HG03135 (cell line): ENCODE data around the gene KRTAP5-4.
"Not testable (repeated sequence)": the region's sequence is repeated elsewhere in the genome, so short reads cannot be mapped to it uniquely, and the experiment has no call there.

Experiments
- ATAC-seq: cut with Tn5 transposase; IDR thresholded peaks from one replicate; pipeline ENCODE4 v1.9.1; 2021; ENCODE audit warnings: mild to moderate bottlenecking, moderate library complexity; ENCODE audit not compliant: unreplicated experiment

The KRTAP5-4 gene

GRCh38 chr11:1622086-1622485 is at the start of gene KRTAP5-4:
Gene KRTAP5-4 (minus strand): TSS chr11:1622138. CDS start chr11:1622093, 45 bp downstream.
- ATAC-seq, result no peak

GRCh38 chr11:1671658-1672057 is 49.7 kb upstream of the KRTAP5-4 start:
- ATAC-seq, result no peak

- no peak for ATAC-seq
Measured at GRCh38 chr11:1670905-1671371, 49.0 kb upstream of the KRTAP5-4 start.

- ATAC-seq, result not testable (repeated sequence)
Measured at GRCh38 chr11:1670457-1670856, 48.5 kb upstream of the KRTAP5-4 start.

GRCh38 chr11:1669546-1670218 is 47.7 kb upstream of the KRTAP5-4 start:
- no peak for ATAC-seq

GRCh38 chr11:1668911-1669473 is 47.1 kb upstream of the KRTAP5-4 start:
- ATAC-seq, result no peak

- ATAC-seq, result no peak
Measured at GRCh38 chr11:1667906-1668305, 46.0 kb upstream of the KRTAP5-4 start.

GRCh38 chr11:1667121-1667850 is 45.3 kb upstream of the KRTAP5-4 start:
- no peak for ATAC-seq

- no peak for ATAC-seq
Measured at GRCh38 chr11:1665313-1665712, 43.4 kb upstream of the KRTAP5-4 start.

GRCh38 chr11:1662699-1663283 is 40.9 kb upstream of the KRTAP5-4 start:
- not testable (repeated sequence) for ATAC-seq

GRCh38 chr11:1661454-1662269 is 39.7 kb upstream of the KRTAP5-4 start:
- ATAC-seq, result not testable (repeated sequence)

- ATAC-seq, result no peak
Measured at GRCh38 chr11:1660111-1660867, 38.4 kb upstream of the KRTAP5-4 start.

- no peak for ATAC-seq
Measured at GRCh38 chr11:1659506-1659905, 37.6 kb upstream of the KRTAP5-4 start.

GRCh38 chr11:1656670-1657069 is 34.7 kb upstream of the KRTAP5-4 start:
- no peak for ATAC-seq

GRCh38 chr11:1656061-1656441 is 34.1 kb upstream of the KRTAP5-4 start:
- ATAC-seq, result no peak

GRCh38 chr11:1655168-1656060 is 33.5 kb upstream of the KRTAP5-4 start:
- ATAC-seq, result no peak

- no peak for ATAC-seq
Measured at GRCh38 chr11:1654388-1655167, 32.6 kb upstream of the KRTAP5-4 start.
